ENCODE results near the gene B3GAT1. TPM values are rescaled to one million over a fixed set of nuclear protein-coding genes. Genes with fewer than 3 reads are reported as not detected.
A peak's percentile ranks its signal among the peaks of the same experiment; 100 is the strongest.
"Not testable (repeated sequence)": the region's sequence is repeated elsewhere in the genome, so short reads cannot be mapped to it uniquely, and the experiment has no call there.

The B3GAT1 gene
- total RNA-seq (2014; rRNA removed; shearing (Covaris generic)), result 0.23 and 0.45 TPM in 2 replicates
- polyA plus RNA-seq (2015; cell fraction: cytosol; rRNA removed), result 0.20 and 0.53 TPM in 2 replicates
- polyA plus RNA-seq (2015; cell fraction: nucleus; rRNA removed), result 0.11 and 0.29 TPM in 2 replicates

- DNase-seq (ENCODE audit: low read depth), result no peak
Observed at GRCh38 chr11:134412203-134413042, at the start of gene B3GAT1. B3GAT1 (minus strand) TSS chr11:134412242; CDS start chr11:134387659, 24,583 bp downstream.

GRCh38 chr11:134461621-134462020 lies 49.6 kb upstream of the B3GAT1 start:
- DNase-seq (ENCODE audit: low read depth), result no peak

- DNase-seq (ENCODE audit: low read depth), result no peak
Observed at GRCh38 chr11:134460881-134461280, 48.8 kb upstream of the B3GAT1 start.

- DNase-seq (ENCODE audit: low read depth), result no peak
Observed at GRCh38 chr11:134460062-134460561, 48.1 kb upstream of the B3GAT1 start.

- no peak for DNase-seq (ENCODE audit: low read depth)
Observed at GRCh38 chr11:134459246-134460061, 47.4 kb upstream of the B3GAT1 start.

GRCh38 chr11:134457411-134458007 lies 45.5 kb upstream of the B3GAT1 start:
- not testable (repeated sequence) for DNase-seq (ENCODE audit: low read depth)

GRCh38 chr11:134455516-134455915 lies 43.5 kb upstream of the B3GAT1 start:
- no peak for DNase-seq (ENCODE audit: low read depth)

GRCh38 chr11:134454146-134454690 lies 42.2 kb upstream of the B3GAT1 start:
- DNase-seq (ENCODE audit: low read depth), result no peak

- DNase-seq (ENCODE audit: low read depth), result no peak
Observed at GRCh38 chr11:134453441-134453840, 41.4 kb upstream of the B3GAT1 start.

GRCh38 chr11:134452838-134453155 lies 40.8 kb upstream of the B3GAT1 start:
- DNase-seq (ENCODE audit: low read depth), result no peak

GRCh38 chr11:134452026-134452837 lies 40.2 kb upstream of the B3GAT1 start:
- no peak for DNase-seq (ENCODE audit: low read depth)

- no peak for DNase-seq (ENCODE audit: low read depth)
Observed at GRCh38 chr11:134450186-134450585, 38.1 kb upstream of the B3GAT1 start.

GRCh38 chr11:134449713-134450112 lies 37.7 kb upstream of the B3GAT1 start:
- DNase-seq (ENCODE audit: low read depth), result no peak

- no peak for DNase-seq (ENCODE audit: low read depth)
Observed at GRCh38 chr11:134449051-134449450, 37.0 kb upstream of the B3GAT1 start.

GRCh38 chr11:134447696-134448095 lies 35.7 kb upstream of the B3GAT1 start:
- DNase-seq (ENCODE audit: low read depth), result no peak

GRCh38 chr11:134445601-134446325 lies 33.7 kb upstream of the B3GAT1 start:
- DNase-seq (ENCODE audit: low read depth), result peak; percentile 46

GRCh38 chr11:134444160-134445108 lies 32.4 kb upstream of the B3GAT1 start:
- peak; percentile 92 for DNase-seq (ENCODE audit: low read depth)

- DNase-seq (ENCODE audit: low read depth), result no peak
Observed at GRCh38 chr11:134443246-134443645, 31.2 kb upstream of the B3GAT1 start.

- DNase-seq (ENCODE audit: low read depth), result no peak
Observed at GRCh38 chr11:134442246-134442645, 30.2 kb upstream of the B3GAT1 start.

All from HT1080 (cell line).